ENCODE data around the gene C2orf92. TPM values are rescaled to one million over a fixed set of nuclear protein-coding genes. Genes with fewer than 3 reads are reported as not detected.

C2orf92 gene
- total RNA-seq, 2 experiments from 2014 or later: 5.9 to 11.2 TPM

DNA sequence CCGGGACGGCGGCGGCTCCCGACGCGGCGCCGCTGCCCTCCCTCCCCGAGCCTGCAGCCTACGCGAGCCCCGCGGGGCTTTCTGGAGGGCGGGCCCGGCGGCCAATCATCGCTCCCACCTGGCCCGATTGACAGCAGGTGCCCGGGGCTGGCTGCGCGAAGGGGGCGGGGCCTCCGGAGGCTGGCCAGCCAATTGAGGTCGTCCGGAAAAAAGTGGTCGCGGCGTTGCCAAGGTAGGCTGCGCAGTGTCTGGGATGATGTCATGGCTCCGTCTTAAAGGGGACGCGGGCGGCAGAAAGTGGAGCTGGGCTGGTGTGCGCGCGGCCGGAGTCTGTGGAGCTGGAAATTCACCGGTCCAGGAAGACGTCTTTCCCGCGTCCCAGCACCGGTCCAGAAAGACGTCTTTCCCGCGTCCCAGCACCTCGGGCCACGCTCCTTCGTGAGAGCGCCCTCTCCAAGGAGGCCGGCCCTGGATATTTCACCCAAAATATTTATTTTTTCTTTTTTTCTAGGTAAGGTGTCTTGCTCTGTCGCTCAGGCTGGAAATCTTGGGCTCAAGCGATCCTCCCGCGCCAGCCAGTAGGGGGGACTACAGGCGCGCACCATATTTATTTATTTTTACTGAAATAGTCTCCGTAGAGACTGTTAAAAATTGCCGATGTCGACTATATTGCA, 5.4 kb upstream of the C2orf92 start, which contains the start of gene ACTR1B:
Gene ACTR1B (minus strand): TSS at position 83 of the 674 bp plus-strand sequence. CDS start 154 bp downstream, outside the sequence.
- CTCF ChIA-PET (ENCODE audit: unreplicated experiment): interaction anchor here (0.7 to 1.5 kb wide), 2 partner anchors 18 to 34 kb away, joined by 3 to 4 read pairs; partner anchors contain the start of gene COX5B
- DNase-seq (ENCODE audit: low spot score): peak; percentile 99
- Histone ChIP-seq H3K9me2 (ENCODE audit: insufficient read depth, low read length) (no peaks in the 10 kb centered on the region), H3K27ac (ENCODE audit: low read depth, low read length, poor library complexity, severe bottlenecking) (peak within 1 kb of the TSS; percentile 69), H3K9me3 (ENCODE audit: low read length) (no peaks in the 10 kb centered on the region), H3K79me2 (ENCODE audit: insufficient read depth, low read depth, low read length) (peaks cover 21% of the 10 kb centered on the region; the same call in 1 of the 2 replicates), H3K36me3 (ENCODE audit: insufficient read depth, low read length) (peaks cover 14% of the 10 kb centered on the region; the same call in 1 of the 2 replicates), H2AFZ (ENCODE audit: low read length) (peak within 1 kb of the TSS; percentile 89), H3K4me2 (ENCODE audit: low read length) (peak within 1 kb of the TSS; percentile 93), H3K4me1 (ENCODE audit: insufficient read depth, low read length, poor library complexity, severe bottlenecking) (peaks cover 16% of the 10 kb centered on the region), H4K20me1 (ENCODE audit: insufficient read depth, low read length) (no peaks in the 10 kb centered on the region), H3K4me3 (ENCODE audit: low read depth, low read length, poor library complexity, severe bottlenecking) (peak within 1 kb of the TSS; percentile 90)
- POLR2A ChIA-PET: interaction anchor here (0.9 to 4.1 kb wide), 7 partner anchors 9 to 266 kb away, joined by 3 to 44 read pairs (median 3); partner anchors contain the start of genes ANKRD36B and COX5B
- BruUV-seq (replicated peaks): no TSS peak
- TF ChIP-seq EZH2phosphoT487 (IDR thresholded peaks at IDR 0.05; ENCODE audit: borderline replicate concordance, low read depth, low read length): no peak
- TF ChIP-seq, protein P1, sequence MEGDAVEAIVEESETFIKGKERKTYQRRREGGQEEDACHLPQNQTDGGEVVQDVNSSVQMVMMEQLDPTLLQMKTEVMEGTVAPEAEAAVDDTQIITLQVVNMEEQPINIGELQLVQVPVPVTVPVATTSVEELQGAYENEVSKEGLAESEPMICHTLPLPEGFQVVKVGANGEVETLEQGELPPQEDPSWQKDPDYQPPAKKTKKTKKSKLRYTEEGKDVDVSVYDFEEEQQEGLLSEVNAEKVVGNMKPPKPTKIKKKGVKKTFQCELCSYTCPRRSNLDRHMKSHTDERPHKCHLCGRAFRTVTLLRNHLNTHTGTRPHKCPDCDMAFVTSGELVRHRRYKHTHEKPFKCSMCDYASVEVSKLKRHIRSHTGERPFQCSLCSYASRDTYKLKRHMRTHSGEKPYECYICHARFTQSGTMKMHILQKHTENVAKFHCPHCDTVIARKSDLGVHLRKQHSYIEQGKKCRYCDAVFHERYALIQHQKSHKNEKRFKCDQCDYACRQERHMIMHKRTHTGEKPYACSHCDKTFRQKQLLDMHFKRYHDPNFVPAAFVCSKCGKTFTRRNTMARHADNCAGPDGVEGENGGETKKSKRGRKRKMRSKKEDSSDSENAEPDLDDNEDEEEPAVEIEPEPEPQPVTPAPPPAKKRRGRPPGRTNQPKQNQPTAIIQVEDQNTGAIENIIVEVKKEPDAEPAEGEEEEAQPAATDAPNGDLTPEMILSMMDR (conservative IDR thresholded peaks at IDR 0.05; ENCODE audit: low read length): peak; percentile 83
- intact Hi-C loops (cut with micrococcal nuclease; ENCODE audit: unreplicated experiment): loop anchor here (1.0 to 2.0 kb wide), 3 partner anchors 19 to 73 kb away; no protein-coding TSS in a partner anchor

DNA sequence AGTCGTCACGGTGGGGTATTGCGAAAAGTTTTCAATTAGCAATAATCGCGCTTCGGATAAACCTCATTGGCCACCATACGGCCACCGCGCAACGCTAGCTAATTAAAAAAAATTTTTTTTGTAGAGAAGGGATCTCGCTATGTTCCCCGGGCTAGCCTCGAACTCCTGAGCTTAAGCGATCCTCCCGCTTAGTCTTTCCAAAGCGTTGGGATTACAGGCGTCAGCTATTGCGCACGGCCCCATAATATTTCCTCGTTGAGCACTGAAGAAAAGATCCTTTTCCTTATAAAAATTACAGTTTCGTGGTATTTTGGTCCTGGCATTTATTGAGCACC, 4.9 kb upstream of the C2orf92 start:
- intact Hi-C loops (cut with micrococcal nuclease; ENCODE audit: unreplicated experiment): loop anchor here (1.0 to 2.0 kb wide), 3 partner anchors 19 to 74 kb away; no protein-coding TSS in a partner anchor
- Histone ChIP-seq H3K9me3 (ENCODE audit: low read length) (no peaks in the 10 kb centered on the region), H3K36me3 (ENCODE audit: insufficient read depth, low read length) (peaks cover 10% of the 10 kb centered on the region; the same call in 1 of the 2 replicates), H3K9me2 (ENCODE audit: insufficient read depth, low read length) (no peaks in the 10 kb centered on the region), H4K20me1 (ENCODE audit: insufficient read depth, low read length) (no peaks in the 10 kb centered on the region), H3K27ac (ENCODE audit: low read depth, low read length, poor library complexity, severe bottlenecking) (peak overlapping the region; percentile 69), H3K79me2 (ENCODE audit: insufficient read depth, low read depth, low read length) (peaks cover 21% of the 10 kb centered on the region; the same call in 1 of the 2 replicates), H3K4me3 (ENCODE audit: low read depth, low read length, poor library complexity, severe bottlenecking) (peak overlapping the region; percentile 90), H3K4me2 (ENCODE audit: low read length) (peak overlapping the region; percentile 68), H2AFZ (ENCODE audit: low read length) (peak overlapping the region; percentile 89), H3K4me1 (ENCODE audit: insufficient read depth, low read length, poor library complexity, severe bottlenecking) (peaks cover 20% of the 10 kb centered on the region)
- no peak for TF ChIP-seq EZH2phosphoT487 (IDR thresholded peaks at IDR 0.05; ENCODE audit: borderline replicate concordance, low read depth, low read length)
- TF ChIP-seq, protein P1 (conservative IDR thresholded peaks at IDR 0.05; ENCODE audit: low read length): no peak; the same call in 1 of the 2 replicates
- TSS peak; percentile 92 for BruUV-seq (replicated peaks)
- POLR2A ChIA-PET: interaction anchor here (0.9 to 4.1 kb wide), 7 partner anchors 8 to 266 kb away, joined by 3 to 44 read pairs (median 3); partner anchors contain the start of genes ANKRD36B and COX5B
- no peak for DNase-seq (ENCODE audit: low spot score)
- CTCF ChIA-PET (ENCODE audit: unreplicated experiment): interaction anchor here (0.7 to 1.5 kb wide), 2 partner anchors 19 to 34 kb away, joined by 3 to 4 read pairs; partner anchors contain the start of gene COX5B
